ENCODE data around the gene LGI1. TPM values are rescaled to one million over a fixed set of nuclear protein-coding genes. Genes with fewer than 3 reads are reported as not detected.

Gene LGI1
- polyA plus RNA-seq, 1 donor from 2014 or later = 2.1 TPM

DNA sequence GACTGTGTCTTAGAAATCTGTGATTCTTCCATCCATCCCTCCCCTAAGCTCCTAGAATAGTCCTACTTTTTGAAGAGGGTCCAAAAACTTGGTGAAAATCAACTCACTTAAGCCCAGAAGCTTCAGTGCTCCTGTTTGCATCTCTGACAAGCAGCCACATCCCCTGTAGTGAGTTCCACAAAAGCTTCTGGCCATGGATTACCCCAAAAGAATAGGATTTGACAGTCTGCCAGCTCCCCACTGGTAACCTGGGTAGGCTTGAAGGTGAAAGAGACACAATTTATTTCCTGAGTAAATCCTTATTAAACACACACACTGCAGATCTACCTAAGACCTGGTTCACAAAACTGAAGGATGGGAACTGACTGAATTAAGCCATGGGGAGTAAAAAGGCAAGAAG is 46.5 kb downstream of the LGI1 start:
- Histone ChIP-seq H3K79me2 (replicated peaks; ENCODE audit: insufficient read depth, low read length) (no peaks in the 10 kb centered on the region), H3K9me2 (ENCODE audit: insufficient read depth, low read length) (no peaks in the 10 kb centered on the region), H3K9me3 (ENCODE audit: low read length) (no peaks in the 10 kb centered on the region), H4K20me1 (ENCODE audit: insufficient read depth) (no peaks in the 10 kb centered on the region), H3K27me3 (ENCODE audit: insufficient read depth, low read depth, low read length) (no peaks in the 10 kb centered on the region), H3K36me3 (ENCODE audit: insufficient read depth, low read length) (no peaks in the 10 kb centered on the region), H3K4me3 (ENCODE audit: low read length) (no peak overlapping the region), H3K4me2 (ENCODE audit: low read length) (no peak overlapping the region), H3K9ac (ENCODE audit: low read length) (no peak overlapping the region), H3F3A (ENCODE audit: insufficient read depth, low read length, poor library complexity, severe bottlenecking) (no peaks in the 10 kb centered on the region), H3K27ac (ENCODE audit: low read length) (no peak overlapping the region), H2AFZ (ENCODE audit: low read depth, low read length) (no peak overlapping the region)
- TF ChIP-seq, protein P1, sequence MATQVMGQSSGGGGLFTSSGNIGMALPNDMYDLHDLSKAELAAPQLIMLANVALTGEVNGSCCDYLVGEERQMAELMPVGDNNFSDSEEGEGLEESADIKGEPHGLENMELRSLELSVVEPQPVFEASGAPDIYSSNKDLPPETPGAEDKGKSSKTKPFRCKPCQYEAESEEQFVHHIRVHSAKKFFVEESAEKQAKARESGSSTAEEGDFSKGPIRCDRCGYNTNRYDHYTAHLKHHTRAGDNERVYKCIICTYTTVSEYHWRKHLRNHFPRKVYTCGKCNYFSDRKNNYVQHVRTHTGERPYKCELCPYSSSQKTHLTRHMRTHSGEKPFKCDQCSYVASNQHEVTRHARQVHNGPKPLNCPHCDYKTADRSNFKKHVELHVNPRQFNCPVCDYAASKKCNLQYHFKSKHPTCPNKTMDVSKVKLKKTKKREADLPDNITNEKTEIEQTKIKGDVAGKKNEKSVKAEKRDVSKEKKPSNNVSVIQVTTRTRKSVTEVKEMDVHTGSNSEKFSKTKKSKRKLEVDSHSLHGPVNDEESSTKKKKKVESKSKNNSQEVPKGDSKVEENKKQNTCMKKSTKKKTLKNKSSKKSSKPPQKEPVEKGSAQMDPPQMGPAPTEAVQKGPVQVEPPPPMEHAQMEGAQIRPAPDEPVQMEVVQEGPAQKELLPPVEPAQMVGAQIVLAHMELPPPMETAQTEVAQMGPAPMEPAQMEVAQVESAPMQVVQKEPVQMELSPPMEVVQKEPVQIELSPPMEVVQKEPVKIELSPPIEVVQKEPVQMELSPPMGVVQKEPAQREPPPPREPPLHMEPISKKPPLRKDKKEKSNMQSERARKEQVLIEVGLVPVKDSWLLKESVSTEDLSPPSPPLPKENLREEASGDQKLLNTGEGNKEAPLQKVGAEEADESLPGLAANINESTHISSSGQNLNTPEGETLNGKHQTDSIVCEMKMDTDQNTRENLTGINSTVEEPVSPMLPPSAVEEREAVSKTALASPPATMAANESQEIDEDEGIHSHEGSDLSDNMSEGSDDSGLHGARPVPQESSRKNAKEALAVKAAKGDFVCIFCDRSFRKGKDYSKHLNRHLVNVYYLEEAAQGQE (IDR thresholded peaks at IDR 0.05; ENCODE audit: borderline replicate concordance) = no peak
- no peak for TF ChIP-seq EP300 (conservative IDR thresholded peaks at IDR 0.05; ENCODE audit: poor library complexity, severe bottlenecking)
- TF ChIP-seq MXI1 (conservative IDR thresholded peaks at IDR 0.05; ENCODE audit: poor library complexity, severe bottlenecking) = no peak
- TF ChIP-seq RAD21 (conservative IDR thresholded peaks at IDR 0.05) = no peak
- TF ChIP-seq EZH2 (IDR thresholded peaks at IDR 0.05; ENCODE audit: borderline replicate concordance, insufficient read depth, low read length, poor library complexity, severe bottlenecking) = no peak
- TF ChIP-seq SMC3 (conservative IDR thresholded peaks at IDR 0.05; ENCODE audit: poor library complexity) = no peak
- TF ChIP-seq POLR2AphosphoS5 (IDR thresholded peaks at IDR 0.05) = no peak
- TF ChIP-seq CTCF (IDR thresholded peaks at IDR 0.05; ENCODE audit: poor library complexity, severe bottlenecking) = no peak
- no peak for TF ChIP-seq TAF1 (IDR thresholded peaks at IDR 0.05; ENCODE audit: low read depth)

DNA sequence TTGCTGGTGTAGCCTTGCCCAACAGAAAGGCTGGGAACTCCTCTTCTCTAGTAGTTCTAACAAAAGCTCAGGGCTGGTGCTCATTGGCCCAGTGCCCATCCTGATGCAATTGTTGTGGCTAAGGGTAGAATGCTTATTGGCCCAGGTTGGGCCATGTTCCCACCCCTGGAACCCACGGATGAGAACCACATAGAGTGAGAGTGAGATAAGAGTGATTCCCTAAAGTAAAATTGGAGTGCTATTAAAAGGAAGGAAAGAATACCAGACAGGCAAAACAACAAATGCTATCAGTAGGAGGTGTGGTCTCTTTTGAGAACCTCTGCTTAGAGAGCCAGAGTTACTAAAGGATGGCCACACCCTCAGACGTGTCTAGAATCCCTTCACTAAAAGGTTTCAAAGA is 49.2 kb downstream of the LGI1 start:
- TF ChIP-seq MXI1 (conservative IDR thresholded peaks at IDR 0.05; ENCODE audit: poor library complexity, severe bottlenecking) = no peak
- TF ChIP-seq EZH2 (IDR thresholded peaks at IDR 0.05; ENCODE audit: borderline replicate concordance, insufficient read depth, low read length, poor library complexity, severe bottlenecking) = no peak
- TF ChIP-seq RAD21 (conservative IDR thresholded peaks at IDR 0.05) = no peak
- no peak for TF ChIP-seq POLR2AphosphoS5 (IDR thresholded peaks at IDR 0.05)
- TF ChIP-seq, protein P1 (IDR thresholded peaks at IDR 0.05; ENCODE audit: borderline replicate concordance) = no peak
- TF ChIP-seq CTCF (IDR thresholded peaks at IDR 0.05; ENCODE audit: poor library complexity, severe bottlenecking) = no peak
- TF ChIP-seq TAF1 (IDR thresholded peaks at IDR 0.05; ENCODE audit: low read depth) = no peak
- H3K4me2 ChIP-seq (ENCODE audit: low read length) = no peak overlapping the region
- no peaks in the 10 kb centered on the region for H3K9me2 ChIP-seq (ENCODE audit: insufficient read depth, low read length)
- no peak overlapping the region for H3K4me3 ChIP-seq (ENCODE audit: low read length)
- H4K20me1 ChIP-seq (ENCODE audit: insufficient read depth) = no peaks in the 10 kb centered on the region
- H3K9me3 ChIP-seq (ENCODE audit: low read length) = no peaks in the 10 kb centered on the region
- H3K27me3 ChIP-seq (ENCODE audit: insufficient read depth, low read depth, low read length) = no peaks in the 10 kb centered on the region
- no peak overlapping the region for H2AFZ ChIP-seq (ENCODE audit: low read depth, low read length)
- H3K36me3 ChIP-seq (ENCODE audit: insufficient read depth, low read length) = no peaks in the 10 kb centered on the region
- H3K9ac ChIP-seq (ENCODE audit: low read length) = no peak overlapping the region
- no peaks in the 10 kb centered on the region for H3F3A ChIP-seq (ENCODE audit: insufficient read depth, low read length, poor library complexity, severe bottlenecking)
- no peak overlapping the region for H3K27ac ChIP-seq (ENCODE audit: low read length)
- H3K79me2 ChIP-seq (replicated peaks; ENCODE audit: insufficient read depth, low read length) = no peaks in the 10 kb centered on the region
